B cell (primary cell): ENCODE results near the gene MARS1. TPM values are rescaled to one million over a fixed set of nuclear protein-coding genes. Genes with fewer than 3 reads are reported as not detected.

Experiments
- ATAC-seq: fragments of 200-7000 bp; cut with Tn5 transposase; one replicate; pipeline ENCODE4 v1.10.0; 2021; ENCODE audit warnings: low read depth, mild to moderate bottlenecking, moderate number of reproducible peaks, moderate library complexity
- CTCF ChIA-PET: fragments of 350-600 bp; sonication (Branson Sonifier 250); formaldehyde crosslinking; loops from one replicate; lab custom pipeline; 2021; ENCODE audit warnings: antibody characterized with exemption, inconsistent platforms; lab: Charles Lee
- POLR2A ChIA-PET: fragments of 350-600 bp; sonication (Branson Sonifier 250); formaldehyde crosslinking; loops from one replicate; lab custom pipeline; 2021; ENCODE audit warnings: antibody characterized with exemption; lab: Charles Lee
- DNase-seq: peaks from one replicate; pipeline ENCODE4 v3.0.0; 2013
- H2AFZ ChIP-seq: 2 replicates; pipeline ENCODE4 v1.6.1; 2012; ENCODE audit warnings: mild to moderate bottlenecking, low read depth, low read length; ENCODE audit not compliant: insufficient read depth, poor library complexity, severe bottlenecking
- H3K27ac ChIP-seq, 2 donors: 1 replicate in 1 of 2; 2 replicates in 1 of 2; pipeline ENCODE4 v1.5.1; 2012 to 2013; ENCODE audit warnings: low read length in 2 of 2, mild to moderate bottlenecking in 2 of 2, moderate library complexity in 1 of 2
- H3K27me3 ChIP-seq, 4 experiments: fragments of 200-600 bp in 1 of 4; sonication (generic) in 1 of 4; replicated peaks in 1 of 4; 1 replicate in 2 of 4; 2 replicates in 2 of 4; pipeline versions ENCODE4 v1.6.1 to v1.7.0; 2013 to 2016; ENCODE audit warnings: low read length in 3 of 4, mild to moderate bottlenecking in 2 of 4, mixed read lengths in 1 of 4, moderate library complexity in 1 of 4; ENCODE audit not compliant: insufficient read depth in 4 of 4, control insufficient read depth in 3 of 4; ENCODE audit errors: control extremely low read depth in 1 of 4
- H3K36me3 ChIP-seq, 2 experiments: replicated peaks in 1 of 2; 1 replicate in 1 of 2; 2 replicates in 1 of 2; pipeline versions ENCODE4 v1.6.1 to v1.7.1; 2013; ENCODE audit warnings: low read length in 1 of 2; ENCODE audit not compliant: insufficient read depth in 2 of 2, control insufficient read depth in 1 of 2; ENCODE audit errors: control extremely low read depth in 1 of 2, extremely low read depth in 1 of 2
- H3K4me1 ChIP-seq, 2 donors: fragments of 200-600 bp in 1 of 2; sonication (generic) in 1 of 2; 1 replicate in 1 of 2; 2 replicates in 1 of 2; pipeline versions ENCODE4 v1.5.1 to v1.6.1; 2013 to 2017; ENCODE audit warnings: low read length in 2 of 2; ENCODE audit not compliant: control insufficient read depth in 2 of 2, insufficient read depth in 2 of 2
- H3K4me2 ChIP-seq: replicated peaks from 2 replicates; pipeline ENCODE3; 2012; ENCODE audit warnings: mild to moderate bottlenecking, low read depth, low read length; ENCODE audit not compliant: poor library complexity, severe bottlenecking
- H3K4me3 ChIP-seq, 5 experiments: fragments of 200-600 bp in 1 of 5; sonication (generic) in 1 of 5; 1 replicate in 3 of 5; 2 replicates in 2 of 5; pipeline versions ENCODE4 v1.5.1 to v1.7.0; 2011 to 2016; ENCODE audit warnings: low read length in 4 of 5, mild to moderate bottlenecking in 4 of 5, low read depth in 2 of 5, control low read depth in 1 of 5, moderate library complexity in 1 of 5; ENCODE audit not compliant: insufficient read depth in 1 of 5; ENCODE audit errors: control extremely low read depth in 1 of 5, extremely low read depth in 1 of 5
- H3K79me2 ChIP-seq: fragments of 200-600 bp; sonication (generic); one replicate; pipeline ENCODE4 v1.6.0; 2016; ENCODE audit warnings: low read length; ENCODE audit not compliant: control insufficient read depth, insufficient read depth
- H3K9ac ChIP-seq: fragments of 200-600 bp; sonication (generic); 2 replicates; pipeline ENCODE4 v1.6.1; 2017; ENCODE audit warnings: mild to moderate bottlenecking, low read length, moderate library complexity
- H3K9me3 ChIP-seq, 3 donors: one replicate each; pipeline versions ENCODE4 v1.6.1 to v1.7.1; 2013; ENCODE audit warnings: low read length in 2 of 3; ENCODE audit not compliant: control insufficient read depth in 2 of 3, insufficient read depth in 1 of 3; ENCODE audit errors: control extremely low read depth in 1 of 3
- H4K20me1 ChIP-seq: 2 replicates; pipeline ENCODE4 v1.6.0; 2012; ENCODE audit warnings: mild to moderate bottlenecking, low read length; ENCODE audit not compliant: insufficient read depth, control insufficient read depth, poor library complexity, severe bottlenecking
- H3K27ac Mint-ChIP-seq: one replicate; pipeline ENCODE4 v1.8.0; 2021; ENCODE audit warnings: mixed read lengths
- H3K27me3 Mint-ChIP-seq: one replicate; pipeline ENCODE4 v1.8.0; 2021; ENCODE audit warnings: mixed read lengths
- H3K4me1 Mint-ChIP-seq: one replicate; pipeline ENCODE4 v1.8.0; 2021; ENCODE audit warnings: mixed read lengths
- H3K4me3 Mint-ChIP-seq: one replicate; pipeline ENCODE4 v1.8.0; 2021; ENCODE audit warnings: mixed read lengths
- H3K9me3 Mint-ChIP-seq: one replicate; pipeline ENCODE4 v1.8.0; 2022; ENCODE audit warnings: mixed read lengths; ENCODE audit not compliant: insufficient read depth
- CTCF ChIP-seq: fragments of 200-600 bp; IDR thresholded peaks from one replicate; pipeline ENCODE4 v1.8.0; 2022; ENCODE audit warnings: antibody characterized with exemption, mild to moderate bottlenecking
- EZH2 ChIP-seq: IDR thresholded peaks from 2 replicates; pipeline ENCODE4 v1.6.1; 2012; ENCODE audit warnings: borderline replicate concordance, low read depth, mild to moderate bottlenecking, moderate library complexity, low read length; ENCODE audit not compliant: insufficient read depth, poor library complexity, severe bottlenecking
- WGBS: methylation state at CpG from one replicate; pipeline ENCODE4 v1.1.5; 2013; ENCODE audit warnings: missing lambda C conversion rate; ENCODE audit not compliant: insufficient coverage; 5-methylcytosine and 5-hydroxymethylcytosine counted together
- intact Hi-C: fragments of 100-400 bp; cut with micrococcal nuclease; formaldehyde crosslinking; loops from one replicate; pipeline ENCODE4 v1.10.0; 2022
- polyA plus RNA-seq: library from polyadenylated mRNA; depleted of rRNA; stranded (reverse); fragments of >200 nt; gene quantifications from 2 replicates; pipeline ENCODE4 v1.2.3, GENCODE V29; 2012
- total RNA-seq, 2 donors: library from RNA; stranded (reverse); fragments of 120-200 nt in 1 of 2; gene quantifications; 1 replicate in 1 of 2; 2 replicates in 1 of 2; pipeline versions ENCODE4 v1.2.3 to v1.2.4, GENCODE V29; 2013 to 2022

The MARS1 gene
- total and polyA plus RNA-seq, 2 donors (not counting 1 experiment from before 2014, with no cell fraction given): 158 to 193 TPM

GRCh38 chr12:57522011-57522886, 34.4 kb downstream of the MARS1 start, which contains the start of gene MBD6:
TSS of gene MBD6 (plus strand) at chr12:57522824. CDS start at chr12:57524304, 1,480 bp downstream.
- POLR2A ChIA-PET: no interaction called here
- Histone ChIP-seq H3K79me2 (peaks cover 34% of the 10 kb centered on the region), H3K9me3 (no peaks in the 10 kb centered on the region), H3K27me3 (no peaks in the 10 kb centered on the region), H3K36me3 (peaks cover 2 to 24% of the 10 kb centered on the region in 2 experiments), H3K27ac (peak within 1 kb of the TSS; percentile 98 to 100), H2AFZ (peak within 1 kb of the TSS; percentile 87), H3K4me1 (peaks cover 42 to 53% of the 10 kb centered on the region in 2 donors), H4K20me1 (peaks cover 31% of the 10 kb centered on the region), H3K9ac (peak within 1 kb of the TSS; percentile 87), H3K4me3 (peak within 1 kb of the TSS; percentile 77 to 97 (median 83)), H3K4me2 (peak within 1 kb of the TSS; percentile 98)
- CTCF ChIA-PET: no interaction called here
- TF ChIP-seq EZH2 (no peak), CTCF (no peak)
- intact Hi-C loops: loop anchor here (1.0 to 10.0 kb wide), 10 partner anchors 25 to 1403 kb away; partner anchors contain the start of genes ARHGAP9, BAZ2A, CNPY2 and DCTN2
- Mint-ChIP-seq H3K4me3 (peak within 1 kb of the TSS; percentile 98), H3K9me3 (no peaks in the 10 kb centered on the region), H3K4me1 (peaks cover 62% of the 10 kb centered on the region), H3K27me3 (no peaks in the 10 kb centered on the region), H3K27ac (peak within 1 kb of the TSS; percentile 100)
- ATAC-seq (peak; percentile 28), DNase-seq (peak; percentile 96)
- WGBS: 0% methylated on average over 49 of the region's 57 CpGs
